Measurements from ENCODE around the gene SFSWAP.
A peak's percentile ranks its signal among the peaks of the same experiment; 100 is the strongest.
"Not testable (repeated sequence)": the region's sequence is repeated elsewhere in the genome, so short reads cannot be mapped to it uniquely, and the experiment has no call there.

The SFSWAP gene

DNA sequence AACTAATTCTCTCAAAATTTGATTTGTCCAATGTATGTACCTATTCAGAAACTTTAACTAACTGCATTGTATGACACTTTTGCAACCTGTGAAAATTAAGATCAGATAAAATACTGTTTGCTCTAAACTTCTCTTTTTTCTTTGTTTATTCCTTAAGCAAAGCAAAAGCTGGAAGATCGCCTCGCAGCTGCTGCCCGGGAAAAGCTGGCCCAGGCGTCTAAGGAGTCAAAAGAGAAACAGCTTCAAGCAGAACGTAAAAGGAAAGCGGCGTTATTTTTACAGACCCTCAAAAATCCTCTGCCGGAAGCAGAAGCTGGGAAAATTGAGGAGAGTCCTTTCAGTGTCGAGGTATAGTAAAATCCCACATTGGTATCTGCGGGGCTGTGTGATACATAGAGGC is 55.1 kb downstream of the SFSWAP start:
- DNase-seq: no peak

DNA sequence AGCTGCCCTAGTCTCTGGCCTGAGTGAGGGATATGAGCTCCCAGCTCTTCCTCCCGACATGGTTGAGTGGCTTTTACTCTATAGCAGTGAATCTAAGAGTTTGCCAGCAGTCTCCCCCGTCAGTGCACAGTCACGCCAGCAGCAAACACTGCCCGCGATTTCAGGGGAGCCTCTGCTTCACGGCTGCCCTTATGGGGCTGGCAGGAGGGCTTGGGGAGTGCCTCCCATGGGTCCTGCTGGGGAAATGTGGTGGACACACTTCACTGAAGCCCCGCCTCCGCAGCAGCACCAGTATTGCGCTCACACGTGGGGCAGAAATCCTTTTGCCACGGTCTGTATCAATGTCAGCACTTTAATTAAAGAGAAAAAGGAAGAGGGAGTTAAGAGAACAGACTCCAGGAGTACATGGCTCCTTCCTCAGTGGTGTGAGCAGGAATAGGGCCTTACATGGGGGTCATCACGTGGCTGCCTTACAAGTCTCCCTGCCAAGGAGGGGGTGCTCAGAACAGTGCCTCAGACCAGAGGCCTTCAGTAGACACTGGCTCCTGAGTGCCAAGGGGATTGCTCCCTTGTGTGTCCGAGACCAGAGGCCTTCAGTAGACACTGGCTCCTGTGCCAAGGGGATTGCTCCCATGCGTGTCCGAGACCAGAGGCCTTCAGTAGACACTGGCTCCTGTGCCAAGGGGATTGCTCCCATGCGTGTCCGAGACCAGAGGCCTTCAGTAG is 55.7 kb downstream of the SFSWAP start:
- no peak for DNase-seq

DNA sequence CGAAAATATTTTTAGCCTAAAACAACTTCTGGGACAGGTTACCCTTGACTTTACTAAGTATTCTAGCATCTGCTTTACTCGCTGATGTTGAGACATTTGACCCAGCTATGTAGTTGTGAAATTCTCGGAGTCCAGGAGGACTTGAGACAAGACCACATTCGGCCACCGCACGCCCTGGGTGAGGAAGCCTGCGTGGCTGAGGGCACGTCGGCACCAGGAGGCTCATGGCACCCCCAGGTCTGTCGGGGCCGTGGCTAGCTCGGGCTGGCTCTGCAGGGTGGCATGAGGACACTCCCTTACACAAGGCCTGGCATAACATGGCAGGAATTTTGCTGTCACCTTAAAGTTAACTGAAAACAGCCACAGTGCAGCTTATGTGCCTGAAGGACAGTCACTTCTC is 59.2 kb downstream of the SFSWAP start:
- DNase-seq: no peak

DNA sequence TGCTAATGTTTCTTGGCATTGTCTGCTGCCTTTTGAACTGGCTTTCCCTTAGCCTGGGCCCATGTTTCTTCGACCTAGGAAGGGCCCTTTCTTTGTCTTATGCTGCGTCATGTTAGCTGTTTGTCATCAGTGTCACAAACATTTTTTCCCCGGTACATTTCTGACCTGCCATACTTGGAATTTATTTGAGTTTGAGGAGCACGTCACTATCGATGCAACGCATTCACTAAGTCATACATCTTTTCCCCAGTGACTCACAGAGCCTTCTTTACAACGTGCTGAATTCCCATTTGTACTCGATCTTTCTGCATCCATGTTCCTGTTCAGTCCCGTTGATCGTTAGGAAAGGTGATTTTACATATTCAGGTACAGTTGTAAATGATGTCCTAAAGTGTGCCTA is 61.1 kb downstream of the SFSWAP start:
- DNase-seq: no peak

DNA sequence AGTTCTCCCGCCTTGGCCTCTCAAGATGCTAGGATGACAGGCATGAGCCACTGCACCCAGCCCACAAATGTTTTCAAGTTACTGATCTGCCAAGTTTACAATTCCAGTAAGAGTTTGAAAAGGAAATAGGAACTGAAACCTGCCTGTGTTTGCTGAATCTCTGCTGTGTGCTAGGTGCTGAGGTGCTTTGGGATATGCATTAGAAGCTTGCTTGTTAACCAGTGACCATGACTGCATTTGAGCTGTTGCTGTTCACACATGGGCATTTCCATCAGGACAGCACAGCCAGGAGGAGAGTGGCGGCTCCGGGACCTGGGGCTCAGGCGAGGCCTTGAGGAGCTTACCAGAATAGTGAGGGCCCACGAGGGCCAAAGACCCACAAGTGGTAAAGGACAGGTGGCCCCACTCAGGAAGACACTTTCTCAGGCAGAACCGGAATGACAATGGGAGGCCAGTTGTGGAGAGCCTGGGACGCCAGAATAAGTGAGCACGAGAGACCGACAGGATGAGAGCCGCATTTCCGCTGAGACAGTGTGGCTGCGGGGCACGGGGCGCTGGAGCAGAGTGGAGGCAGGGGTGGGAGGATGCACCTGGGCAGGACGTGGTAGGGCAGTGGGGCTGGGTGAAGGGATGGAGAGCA is 62.8 kb downstream of the SFSWAP start:
- no peak for DNase-seq

DNA sequence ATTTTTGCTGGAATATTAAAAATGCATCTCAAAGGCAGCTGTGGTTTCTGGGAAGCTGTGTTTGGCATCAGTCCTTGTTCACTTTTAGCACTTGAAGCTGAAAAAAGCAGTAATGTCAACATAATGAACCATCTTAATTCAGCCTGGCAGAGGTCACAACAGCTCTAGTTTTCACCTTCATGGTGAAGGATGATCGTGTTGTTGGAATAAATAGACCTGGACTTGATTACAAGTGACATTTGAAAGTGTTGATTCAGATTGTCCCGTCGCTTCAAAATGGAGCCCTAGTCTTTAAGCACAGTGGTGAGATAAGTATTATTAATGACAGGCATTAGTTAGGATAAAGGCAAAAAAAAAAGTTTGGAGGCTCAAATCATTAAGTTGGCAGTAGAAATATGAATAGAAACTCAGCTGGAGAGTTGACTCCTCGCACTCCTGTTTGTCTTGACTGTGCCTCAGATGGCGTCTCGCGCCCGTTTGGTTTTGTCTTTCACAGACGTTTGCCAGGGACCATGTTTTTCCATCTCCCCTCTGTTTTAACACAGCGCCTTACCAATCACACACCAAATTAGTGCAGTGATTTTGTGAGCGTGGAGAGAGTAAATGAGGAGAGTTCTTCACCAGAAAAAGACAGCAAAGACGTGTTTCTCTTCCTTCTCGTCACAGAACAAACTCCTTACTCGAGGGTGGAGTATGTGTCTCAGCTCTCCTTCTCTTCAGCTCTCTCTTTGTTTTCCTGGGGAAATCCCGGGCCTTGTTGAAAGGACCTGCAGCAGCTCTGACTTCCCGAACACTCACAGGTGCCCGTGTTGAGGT is 63.9 kb downstream of the SFSWAP start:
- no peak for DNase-seq

DNA sequence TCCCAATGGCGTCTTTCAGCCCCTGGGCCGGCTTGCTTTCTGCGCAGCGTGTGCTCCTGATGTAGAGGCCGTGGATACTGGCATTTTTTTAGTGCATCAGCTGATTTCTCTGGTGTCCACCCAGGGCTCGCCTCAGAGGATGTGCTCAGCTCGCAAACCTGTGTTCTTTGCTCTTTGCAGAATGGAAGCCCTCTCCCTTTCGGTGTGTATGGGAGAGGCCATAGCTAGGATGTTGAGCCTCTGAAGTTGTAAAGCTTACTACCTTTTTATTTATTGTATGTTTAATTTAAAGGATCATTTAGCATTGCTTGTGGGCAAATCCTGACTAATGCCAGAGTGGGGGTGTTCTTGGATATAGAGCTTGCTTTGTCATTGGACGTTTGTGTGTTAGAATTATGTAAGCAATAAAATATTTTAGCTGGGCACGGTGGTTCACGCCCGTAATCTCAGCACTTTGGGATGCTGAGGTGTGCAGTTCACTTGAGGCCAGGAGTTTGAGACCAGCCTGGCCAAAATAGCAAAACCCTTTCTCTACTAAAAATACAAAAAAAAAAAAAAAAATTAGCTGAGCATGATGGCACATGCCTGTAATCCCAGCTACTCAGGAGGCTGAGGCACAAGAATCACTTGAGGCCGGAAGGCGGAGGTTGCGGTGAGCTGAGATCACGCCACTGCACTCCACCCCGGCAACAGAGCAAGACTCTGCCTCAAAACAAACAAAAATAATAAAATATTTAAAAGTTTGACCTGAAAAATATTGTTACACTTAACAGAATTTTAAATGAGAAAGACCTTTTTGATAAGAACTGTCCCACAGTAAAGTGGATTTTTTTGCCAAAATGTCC is 64.7 kb downstream of the SFSWAP start:
- DNase-seq: no peak

DNA sequence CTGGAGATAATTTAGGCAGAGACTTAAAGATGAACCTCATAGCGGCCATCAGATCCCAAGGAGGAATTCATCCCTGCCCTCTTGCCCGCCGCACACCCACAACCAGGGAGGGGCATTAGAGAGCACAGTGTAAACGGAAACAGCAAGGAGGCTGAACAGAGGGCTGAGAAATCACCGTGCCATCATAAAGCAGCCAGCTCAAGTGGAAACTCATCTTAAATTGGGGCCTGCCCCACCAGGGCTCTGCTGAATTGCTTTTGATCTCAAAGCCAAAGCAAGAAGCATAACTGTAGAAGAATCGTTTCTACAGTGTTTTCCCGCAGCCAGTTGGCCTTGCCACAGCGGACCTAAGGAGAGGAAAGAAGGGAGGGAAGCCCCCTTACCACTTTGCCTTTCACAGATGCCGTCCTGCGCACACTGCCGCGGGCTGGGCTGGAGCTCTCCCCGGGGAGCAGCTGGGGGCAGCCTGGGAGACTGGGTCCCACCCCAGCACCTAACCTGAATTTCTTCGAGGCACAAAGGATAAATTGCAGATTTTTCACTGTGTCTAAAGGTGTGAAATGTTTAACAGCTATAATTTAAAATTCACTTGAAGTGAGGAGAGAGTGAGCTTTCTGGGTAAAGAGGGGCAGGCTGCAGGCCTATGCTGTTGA is 65.5 kb downstream of the SFSWAP start:
- DNase-seq: no peak

DNA sequence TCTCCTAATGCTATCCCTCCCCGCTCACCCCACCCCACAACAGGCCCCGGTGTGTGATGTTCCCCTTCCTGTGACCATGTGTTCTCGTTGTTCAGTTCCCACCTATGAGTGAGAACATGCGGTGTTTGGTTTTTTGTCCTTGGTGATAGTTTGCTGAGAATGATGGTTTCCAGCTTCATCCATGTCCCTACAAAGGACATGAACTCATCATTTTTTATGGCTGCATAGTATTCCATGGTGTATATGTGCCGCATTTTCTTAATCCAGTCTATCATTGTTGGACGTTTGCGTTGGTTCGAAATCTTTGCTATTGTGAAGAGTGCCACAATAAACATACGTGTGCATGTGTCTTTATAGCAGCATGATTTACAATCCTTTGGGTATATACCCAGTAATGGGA is 66.4 kb downstream of the SFSWAP start:
- not testable (repeated sequence) for DNase-seq

DNA sequence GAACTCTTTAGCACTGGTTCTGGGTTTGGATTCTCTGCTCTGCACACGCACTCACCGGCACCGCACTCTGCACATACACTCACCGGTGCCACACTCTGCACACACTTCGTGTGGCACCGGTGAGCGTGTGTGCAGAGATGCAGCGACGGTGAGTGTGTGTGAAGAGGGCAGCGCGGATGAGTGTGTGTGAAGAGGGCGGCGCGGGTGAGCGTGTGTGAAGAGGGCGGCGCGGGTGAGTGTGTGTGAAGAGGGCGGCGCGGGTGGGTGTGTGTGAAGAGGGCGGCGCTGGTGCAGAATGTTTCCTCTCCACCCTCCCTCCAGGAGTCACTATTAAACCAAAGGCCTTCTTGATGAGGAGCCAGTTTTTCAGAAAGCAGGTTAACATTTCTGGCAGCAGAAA is 68.1 kb downstream of the SFSWAP start:
- no peak for DNase-seq

DNA sequence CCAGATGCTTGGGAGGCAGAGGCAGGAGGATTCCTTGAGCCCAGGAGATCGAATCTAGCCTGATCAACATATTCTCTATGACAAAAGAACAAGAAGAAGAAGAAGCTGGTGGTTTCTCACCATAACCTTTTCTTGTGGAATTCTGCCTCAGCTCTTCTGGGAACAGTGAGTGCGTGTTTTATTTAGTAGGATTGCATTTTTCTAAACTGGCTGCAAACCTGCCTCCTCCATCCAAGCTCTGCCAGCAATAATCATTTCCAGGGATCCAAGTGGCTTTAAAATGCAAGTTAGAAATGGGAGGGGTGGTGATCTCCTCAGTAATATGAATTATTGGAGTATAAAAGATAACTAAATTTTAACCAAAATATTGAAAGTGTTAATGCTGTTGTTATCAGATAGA is 71.2 kb downstream of the SFSWAP start:
- DNase-seq: no peak

DNA sequence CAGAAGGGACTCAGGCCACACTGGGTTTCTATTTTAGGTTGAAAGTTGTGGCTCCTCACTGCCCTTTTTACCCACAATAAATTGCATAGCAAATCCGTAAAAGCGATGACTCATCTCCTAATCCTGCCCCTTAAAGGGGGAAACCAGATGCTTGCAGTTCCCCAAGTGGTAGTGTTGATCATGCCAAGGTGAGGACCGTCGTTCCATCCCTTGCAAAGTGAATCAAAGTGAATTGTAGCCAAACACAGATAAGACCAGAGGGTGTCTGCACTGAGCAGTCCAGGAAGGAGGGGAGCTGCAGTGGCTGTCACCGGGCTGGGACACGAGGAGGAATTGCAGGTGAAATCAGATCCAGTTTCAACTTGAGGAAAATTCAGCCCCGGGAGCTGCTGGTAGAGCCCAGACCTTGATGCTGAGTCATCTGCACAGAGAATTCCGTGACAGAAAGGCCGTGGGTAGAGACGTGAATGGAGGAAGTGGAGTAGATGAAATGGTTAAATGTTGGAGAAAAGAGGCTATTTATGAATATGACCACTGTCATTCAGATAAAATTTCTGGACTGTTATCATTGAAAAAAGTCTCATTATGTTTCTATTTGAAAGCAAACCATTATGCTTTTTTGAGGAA is 73.1 kb downstream of the SFSWAP start:
- peak; percentile 42 for DNase-seq

DNA sequence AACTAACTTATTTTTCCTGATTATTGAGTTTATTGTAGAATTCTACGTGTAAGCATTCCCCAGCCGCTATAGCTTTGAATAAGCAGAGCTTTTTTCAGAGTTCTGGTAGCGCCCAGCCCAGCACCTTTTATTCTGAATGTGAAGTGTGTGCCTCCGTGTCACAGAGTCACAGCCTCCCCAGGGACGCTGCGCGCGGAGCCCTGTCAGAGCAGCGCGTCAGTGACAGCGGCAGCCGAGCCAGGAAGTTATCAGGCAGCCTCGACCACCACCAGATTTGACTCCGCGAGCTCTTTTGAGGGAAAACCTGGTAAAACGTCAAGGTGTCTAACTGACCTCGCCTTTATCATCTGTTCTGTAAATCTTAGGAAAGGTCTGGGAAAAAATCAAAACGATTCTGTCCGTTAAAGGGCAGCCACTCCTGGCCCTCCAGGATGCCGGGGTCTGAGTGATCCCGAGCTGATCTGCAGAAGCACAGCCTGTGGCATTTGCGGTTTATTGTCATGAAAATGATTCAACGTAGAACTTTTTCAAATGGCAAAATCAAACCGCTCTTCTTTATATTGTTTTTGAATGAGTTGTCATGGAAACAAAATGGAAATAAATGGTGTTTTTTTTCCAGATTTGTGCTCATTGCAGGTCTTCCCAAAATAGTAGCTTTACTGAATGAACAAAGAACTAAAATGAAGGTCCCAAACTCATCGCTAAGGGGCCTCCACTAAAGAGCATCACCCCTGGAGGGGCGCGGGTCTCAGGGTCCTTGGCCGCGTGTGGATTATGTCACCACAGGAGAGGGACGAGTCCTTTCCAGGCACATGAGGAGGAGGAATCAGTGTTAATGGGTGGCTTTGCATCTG is 74.2 kb downstream of the SFSWAP start:
- DNase-seq: no peak

DNA sequence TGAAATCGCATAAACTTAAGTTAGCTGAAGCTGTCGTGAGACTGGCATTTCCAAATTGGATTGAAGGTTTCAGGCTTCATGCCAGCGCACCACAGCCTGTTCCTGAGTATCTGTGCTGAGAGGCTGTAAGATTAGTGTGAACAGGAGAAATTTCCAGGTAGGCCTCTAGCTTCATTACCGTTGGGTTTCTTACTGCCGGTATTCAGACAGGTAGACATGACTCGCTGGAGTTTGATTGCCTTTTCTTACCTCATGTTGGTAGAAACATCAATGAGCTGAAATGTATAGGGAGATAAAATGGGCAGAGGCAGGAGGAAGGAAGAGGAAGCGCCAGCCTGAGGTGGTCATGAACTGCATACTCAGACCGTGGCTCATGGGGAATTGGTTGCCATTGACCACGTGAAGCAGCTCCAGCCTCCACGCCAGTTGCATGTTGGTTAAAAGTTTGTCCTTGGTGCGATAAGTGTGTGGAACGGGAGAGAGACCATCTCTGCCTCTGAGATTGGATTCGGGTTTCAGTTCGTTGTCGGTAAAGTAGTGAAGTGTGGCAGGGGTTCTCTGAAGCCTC is 75.0 kb downstream of the SFSWAP start:
- DNase-seq: no peak

DNA sequence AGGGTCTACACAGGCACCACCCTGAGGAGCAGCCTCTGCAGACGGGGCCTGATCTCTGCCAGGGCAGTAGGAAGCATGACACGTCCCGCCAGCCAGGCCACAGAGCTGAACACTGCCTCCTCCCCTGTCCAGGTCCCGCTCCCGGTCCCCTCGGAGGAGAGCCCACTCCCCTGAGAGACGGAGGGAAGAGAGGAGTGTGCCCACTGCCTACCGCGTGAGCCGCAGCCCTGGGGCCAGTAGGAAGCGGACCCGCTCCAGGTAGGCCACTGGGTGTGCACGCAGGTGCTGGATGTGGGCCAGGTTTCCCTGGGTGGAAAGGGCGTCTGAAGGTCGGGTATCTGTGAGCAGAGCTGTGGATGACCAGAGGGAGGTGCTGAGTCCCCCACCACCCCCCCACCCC is 75.4 kb downstream of the SFSWAP start:
- no peak for DNase-seq

DNA sequence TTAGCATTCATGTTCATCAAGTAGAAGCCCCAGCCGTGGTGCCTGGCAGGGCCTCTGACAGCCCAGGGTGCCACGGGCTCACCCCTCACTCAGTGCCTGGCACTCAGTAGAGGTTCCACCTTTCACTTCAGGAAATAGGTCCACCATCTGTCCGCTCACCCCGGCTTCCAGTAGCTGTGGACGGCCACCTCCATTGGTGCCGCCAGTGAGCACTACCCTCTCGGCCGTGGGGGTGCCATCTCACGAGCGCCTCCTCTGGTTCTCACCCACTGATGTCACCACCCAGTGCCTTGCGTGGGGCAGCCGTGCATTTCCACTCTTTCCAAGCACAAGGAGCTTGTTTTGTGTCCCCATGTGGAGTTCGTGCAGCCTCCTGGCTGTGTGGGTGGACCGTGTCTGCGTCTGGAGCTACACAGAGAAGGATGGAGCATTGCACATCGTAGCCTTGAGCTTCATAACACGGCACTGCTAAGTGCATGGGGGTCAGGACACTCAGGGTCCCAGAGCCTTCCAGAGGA is 76.3 kb downstream of the SFSWAP start:
- no peak for DNase-seq

DNA sequence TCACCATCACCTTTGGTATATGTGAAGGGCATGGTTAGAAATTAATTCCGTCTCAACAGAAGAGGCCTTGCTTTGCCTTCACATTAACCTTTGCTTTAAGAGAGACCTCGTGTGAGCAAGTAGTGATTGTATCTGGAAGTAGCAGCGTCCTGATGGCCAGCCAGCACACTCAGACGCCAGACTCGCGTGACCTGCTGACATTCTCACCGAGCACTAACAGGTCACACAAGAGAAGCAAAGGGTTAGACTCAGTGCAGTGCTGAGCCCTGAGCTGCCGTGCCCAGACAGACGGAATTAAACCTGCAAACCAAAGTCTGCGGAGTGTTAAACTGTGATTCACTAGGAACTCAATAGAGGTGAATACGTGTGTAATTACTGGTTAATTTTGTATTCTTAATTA is 77.2 kb downstream of the SFSWAP start:
- no peak for DNase-seq

DNA sequence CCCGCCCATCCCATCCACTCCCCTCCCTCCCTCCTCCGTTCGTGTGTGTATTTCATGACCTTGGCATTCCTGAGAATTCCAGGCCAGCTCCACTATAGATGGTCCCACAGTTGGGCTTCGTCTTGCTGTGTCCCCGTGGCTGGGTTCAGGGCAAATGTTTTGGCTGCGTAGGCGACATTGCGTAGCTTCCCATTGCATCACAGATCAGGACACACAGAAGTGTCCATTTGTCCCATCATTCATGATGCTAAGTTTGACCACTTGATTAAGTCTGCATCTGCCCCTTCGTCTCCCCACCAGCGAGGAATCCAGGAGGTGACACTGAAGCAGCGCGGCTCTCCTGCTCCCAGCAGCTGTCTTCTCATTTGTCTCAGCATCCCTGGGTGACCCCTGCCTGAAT is 78.7 kb downstream of the SFSWAP start:
- no peak for DNase-seq

DNA sequence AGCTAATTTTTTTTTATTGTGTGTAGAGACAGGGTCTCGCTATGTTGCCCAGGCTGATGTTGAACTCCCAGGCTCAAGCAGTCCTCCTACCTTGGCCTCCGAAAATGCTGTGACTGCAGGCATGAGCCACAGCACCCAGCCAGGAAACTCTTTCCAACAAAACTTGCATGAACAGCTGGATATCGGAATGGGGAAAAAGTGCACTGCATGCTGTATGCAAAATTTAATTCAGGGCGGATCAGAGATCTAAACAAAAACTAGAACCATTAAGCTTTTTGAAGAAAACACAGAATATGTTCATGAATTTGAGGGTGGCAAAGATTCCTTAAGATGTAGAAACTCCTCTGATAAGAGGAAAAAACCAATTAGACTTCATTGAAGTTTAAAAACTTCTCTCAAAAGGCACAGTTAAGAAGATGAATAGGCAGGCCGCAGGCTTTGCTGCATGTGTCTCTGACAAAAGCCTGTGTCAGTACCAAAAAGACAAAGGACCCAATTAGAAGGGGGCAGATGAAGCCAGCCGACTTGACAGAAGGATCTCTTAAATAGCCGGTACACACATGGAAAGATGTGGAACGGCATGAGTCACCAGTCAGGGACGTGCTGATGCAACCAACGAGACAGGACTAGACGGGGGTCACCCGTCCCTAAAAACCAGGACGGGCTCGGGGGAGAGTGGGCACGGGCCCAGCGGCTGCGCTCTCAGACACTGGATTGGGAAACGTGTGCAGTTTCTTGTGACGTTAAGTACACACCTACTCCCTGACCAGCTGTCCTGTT is 82.5 kb downstream of the SFSWAP start:
- DNase-seq: no peak

DNA sequence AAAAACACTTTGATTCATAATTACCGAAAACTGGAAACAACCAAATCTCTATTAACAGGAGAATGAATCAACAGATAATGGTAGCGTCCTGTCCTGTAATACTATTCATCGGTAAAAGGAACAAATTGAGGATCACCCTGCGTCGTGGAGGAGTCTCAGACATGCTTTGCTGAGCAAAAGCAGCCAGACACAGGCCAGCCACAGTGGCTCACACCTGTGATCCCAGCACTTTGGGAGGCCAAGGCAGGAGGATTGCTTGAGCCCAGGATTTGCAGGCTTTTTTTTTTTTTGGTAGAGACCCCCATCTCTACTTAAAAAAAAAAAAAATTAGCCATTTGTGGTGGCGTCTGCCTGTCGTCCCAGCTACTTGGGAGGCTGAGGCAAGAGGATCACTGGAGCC is 83.2 kb downstream of the SFSWAP start:
- DNase-seq: no peak

Data from 8988T (cell line).